Muscle of arm (tissue), 14 donors: Measurements from ENCODE around the gene ATP4A. TPM values are rescaled to one million over a fixed set of nuclear protein-coding genes. Genes with fewer than 3 reads are reported as not detected.
"Not testable (repeated sequence)": the region's sequence is repeated elsewhere in the genome, so short reads cannot be mapped to it uniquely, and the experiment has no call there.

Experiments
- DNase-seq: peaks from one replicate; pipeline ENCODE4 v3.0.0-alpha.2; 2013
- long read RNA-seq, 11 donors: transcript quantifications; one replicate each; lab custom pipeline, GENCODE V29; 2026
- polyA plus RNA-seq, 12 donors: library from polyadenylated mRNA; unstranded; fragments of 120-200 nt; gene quantifications; one replicate each; pipeline ENCODE4 v1.2.1, GENCODE V29; 2013; ENCODE audit not compliant: insufficient read length in 12 of 12

ATP4A gene
- polyA plus RNA-seq = under 1 TPM in 2 of 12 donors, not detected in 10; 0.21 to 0.26 TPM
- long read RNA-seq, donor 1 = 0 reads
- long read RNA-seq, donor 2 = 0 reads
- long read RNA-seq, donor 3 = 0 reads
- long read RNA-seq, donor 4 = 0 reads
- long read RNA-seq, donor 5 = 0 reads
- long read RNA-seq, donor 6 = 0 reads
- long read RNA-seq, donor 7 = 0 reads
- long read RNA-seq, donor 8 = 0 reads
- long read RNA-seq, donor 9 = 0 reads
- long read RNA-seq, donor 10 = 0 reads
- long read RNA-seq, donor 11 = 0 reads

GRCh38 chr19:35563207-35563829 lies at the start of gene ATP4A:
ATP4A (minus strand) TSS chr19:35563658; CDS start chr19:35563629, 29 bp downstream.
- no peak for DNase-seq

GRCh38 chr19:35612559-35613321 lies 49.3 kb upstream of the ATP4A start, which contains the start of gene HAUS5:
HAUS5 (plus strand) TSS chr19:35612735; CDS start chr19:35612795, 60 bp downstream.
- peak; percentile 96 for DNase-seq

- DNase-seq = no peak
Measured at GRCh38 chr19:35612224-35612558, 48.7 kb upstream of the ATP4A start.

DNA sequence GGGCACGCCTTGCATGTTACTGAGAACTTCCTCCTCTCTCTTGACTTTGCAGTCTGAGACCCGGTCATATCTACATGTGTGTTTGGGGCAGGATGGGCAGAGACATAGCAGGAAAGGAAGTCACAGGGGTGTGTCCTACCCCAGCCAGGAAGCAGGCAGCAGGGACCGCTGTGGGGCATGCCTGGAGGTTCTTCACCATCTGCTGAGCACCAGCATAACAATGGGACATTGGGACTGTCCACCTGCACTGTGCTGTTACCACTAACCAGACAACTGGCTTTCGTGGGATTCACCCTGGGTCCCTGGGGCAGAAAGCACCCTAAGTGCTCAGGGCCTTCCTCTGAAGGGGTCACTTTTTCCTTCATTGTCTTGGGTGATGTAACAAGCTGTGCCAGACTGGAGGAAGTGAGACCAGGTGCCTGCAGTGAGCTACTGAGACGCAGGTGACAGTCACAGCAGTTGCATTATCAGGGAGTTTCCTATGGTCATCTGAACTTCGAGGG lies 46.4 kb upstream of the ATP4A start:
- DNase-seq = no peak

GRCh38 chr19:35608251-35608650 lies 44.8 kb upstream of the ATP4A start:
- no peak for DNase-seq

DNA sequence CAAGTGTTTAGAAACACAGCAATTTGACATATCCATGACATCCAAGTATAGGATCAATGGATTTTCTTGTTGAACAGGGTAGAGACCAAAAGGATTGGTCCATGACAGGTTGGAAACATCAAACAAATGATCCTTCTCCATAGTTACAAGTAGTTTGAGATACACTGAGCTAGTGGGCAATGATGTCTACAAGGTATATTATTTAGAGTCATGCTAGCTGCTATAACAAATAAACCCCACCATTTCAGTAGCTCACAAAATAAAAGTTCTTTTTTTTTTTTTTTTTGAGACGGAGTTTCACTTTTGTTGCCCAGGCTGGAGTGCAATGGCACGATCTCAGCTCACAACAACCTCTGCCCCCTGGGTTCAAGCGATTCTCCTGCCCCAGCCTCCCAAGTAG lies 44.2 kb upstream of the ATP4A start:
- DNase-seq = no peak

DNA sequence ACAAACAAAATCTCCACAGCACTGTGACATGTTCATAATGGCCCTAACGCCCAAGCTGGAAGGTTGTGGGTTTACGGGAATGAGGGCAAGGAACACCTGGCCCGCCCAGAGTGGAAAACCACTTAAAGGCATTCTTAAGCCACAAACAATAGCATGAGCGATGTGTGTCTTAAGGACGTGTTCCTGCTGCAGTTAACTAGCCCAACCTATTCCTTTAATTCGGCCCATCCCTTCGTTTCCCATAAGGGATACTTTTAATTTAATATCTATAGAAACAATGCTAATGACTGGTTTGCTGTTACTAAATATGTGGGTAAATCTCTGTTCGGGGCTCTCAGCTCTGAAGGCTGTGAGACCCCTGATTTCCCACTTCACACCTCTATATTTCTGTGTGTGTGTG lies 43.7 kb upstream of the ATP4A start:
- DNase-seq = not testable (repeated sequence)

GRCh38 chr19:35604436-35604835 lies 41.0 kb upstream of the ATP4A start:
- not testable (repeated sequence) for DNase-seq

GRCh38 chr19:35601971-35602370 lies 38.5 kb upstream of the ATP4A start:
- DNase-seq = no peak

DNA sequence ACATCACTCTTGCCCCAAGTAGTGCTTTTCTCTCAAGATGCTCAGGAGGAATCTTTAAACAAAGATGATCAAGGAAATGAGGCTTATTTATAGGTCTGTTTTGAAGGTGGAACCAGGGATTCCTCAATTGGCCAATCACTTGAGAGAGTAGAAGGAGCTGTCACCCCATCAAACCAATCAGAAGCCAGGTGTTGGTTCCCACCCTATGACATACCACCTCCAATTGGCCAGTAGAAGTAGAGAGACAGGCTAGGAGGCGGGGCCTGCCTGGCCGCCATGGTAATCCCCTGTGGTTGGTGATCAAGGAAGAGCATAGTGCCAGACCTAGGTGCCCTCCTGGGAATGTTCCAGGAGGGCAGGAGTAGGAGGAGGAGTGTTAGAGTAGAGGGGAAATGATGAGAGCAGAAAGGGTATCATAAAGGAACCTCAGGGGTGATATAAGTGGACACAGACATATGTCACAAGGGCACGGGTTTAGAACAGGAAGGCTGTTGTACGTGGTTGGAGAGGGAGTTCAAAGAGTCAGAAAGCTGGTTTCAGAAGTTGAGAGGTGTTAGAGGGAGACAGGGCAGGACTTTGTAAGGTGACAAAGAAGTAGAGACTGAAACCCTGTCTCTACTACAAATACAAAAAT lies 33.0 kb upstream of the ATP4A start:
- DNase-seq = no peak

GRCh38 chr19:35595928-35596327 lies 32.5 kb upstream of the ATP4A start:
- DNase-seq = no peak

DNA sequence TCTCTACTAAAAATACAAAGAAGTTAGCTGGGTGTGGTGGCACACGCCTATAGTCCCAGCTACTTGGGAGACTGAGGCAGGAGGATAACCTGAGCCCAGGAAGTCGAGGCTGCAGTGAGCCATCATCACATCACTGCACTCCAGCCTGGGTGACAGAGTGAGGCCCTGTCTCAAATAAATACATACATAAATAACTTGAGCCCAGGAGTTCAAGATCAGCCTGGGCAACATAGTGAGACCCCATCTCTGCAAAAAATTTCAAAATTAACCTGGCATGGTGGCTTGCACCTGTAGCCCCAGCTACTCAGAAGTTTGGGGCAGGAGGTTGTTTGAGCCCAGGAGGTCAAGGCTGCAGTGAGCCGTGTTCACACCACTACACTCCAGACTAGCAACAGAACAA lies 31.6 kb upstream of the ATP4A start:
- DNase-seq = not testable (repeated sequence)

GRCh38 chr19:35592226-35592625 lies 28.8 kb upstream of the ATP4A start:
- DNase-seq = peak; percentile 13

GRCh38 chr19:35590875-35591274 lies 27.4 kb upstream of the ATP4A start:
- DNase-seq = no peak

DNA sequence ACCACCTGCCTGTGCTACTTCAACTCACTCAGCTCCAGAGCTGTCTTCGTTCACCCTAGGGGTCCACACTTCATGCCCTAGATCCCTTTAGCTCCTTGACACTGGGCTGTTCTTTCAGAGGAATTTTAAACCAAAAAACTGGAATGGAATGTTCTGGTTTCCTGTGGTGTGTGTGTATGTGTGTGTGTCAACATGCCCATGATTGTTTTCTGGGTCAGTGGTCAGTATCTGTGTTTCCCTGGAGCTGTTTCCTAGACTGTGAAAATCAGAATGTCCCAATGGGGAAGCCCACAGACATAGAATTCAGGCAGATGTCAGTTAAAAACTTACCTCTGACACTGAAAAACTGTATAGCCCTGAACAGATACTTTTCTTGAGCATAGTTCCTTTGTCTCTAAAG lies 23.9 kb upstream of the ATP4A start:
- DNase-seq = no peak

GRCh38 chr19:35585848-35586247 lies 22.4 kb upstream of the ATP4A start, which contains the start of gene PMIS2:
PMIS2 (plus strand) TSS chr19:35586173; CDS start chr19:35586260, 87 bp downstream.
- DNase-seq = no peak

DNA sequence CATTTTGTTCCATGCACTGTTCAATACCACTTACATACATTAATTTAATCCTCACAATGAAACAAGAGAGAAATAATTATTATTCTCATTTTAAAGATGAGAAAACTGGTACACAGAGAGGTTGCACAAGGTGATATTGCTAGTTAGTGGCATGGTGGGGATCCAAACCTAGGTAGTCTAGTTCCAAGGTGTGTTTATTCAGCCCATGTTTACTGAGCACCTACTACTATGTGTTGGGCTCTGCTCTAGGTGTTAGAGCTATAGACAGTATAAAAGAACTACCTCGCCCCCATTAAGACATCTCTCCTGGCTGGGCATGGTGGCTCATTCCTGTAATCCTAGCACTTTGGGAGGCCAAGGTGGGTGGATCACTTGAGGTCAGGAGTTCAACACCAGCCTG lies 19.3 kb upstream of the ATP4A start:
- no peak for DNase-seq

- no peak for DNase-seq
Measured at GRCh38 chr19:35578707-35579106, 15.2 kb upstream of the ATP4A start.

DNA sequence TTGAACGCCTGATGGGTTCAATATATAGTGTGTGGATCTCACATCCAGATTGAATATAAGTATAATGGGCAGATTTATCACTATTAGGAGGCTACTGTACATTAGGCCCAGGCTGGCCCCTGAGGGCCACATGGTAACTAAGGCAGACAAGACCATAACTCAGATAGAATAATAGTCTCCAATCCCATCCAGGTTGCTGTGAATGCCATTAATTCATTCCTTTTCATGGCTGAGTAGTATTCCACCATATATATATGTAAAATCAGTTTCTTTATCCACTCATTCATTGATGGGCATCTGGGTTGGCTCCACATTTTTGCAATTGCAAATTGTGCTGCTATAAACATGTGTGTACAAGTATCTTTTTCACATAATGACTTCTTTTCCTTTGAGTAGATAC lies 14.5 kb upstream of the ATP4A start:
- DNase-seq = no peak

- no peak for DNase-seq
Measured at GRCh38 chr19:35571406-35571965, 8.0 kb upstream of the ATP4A start.

DNA sequence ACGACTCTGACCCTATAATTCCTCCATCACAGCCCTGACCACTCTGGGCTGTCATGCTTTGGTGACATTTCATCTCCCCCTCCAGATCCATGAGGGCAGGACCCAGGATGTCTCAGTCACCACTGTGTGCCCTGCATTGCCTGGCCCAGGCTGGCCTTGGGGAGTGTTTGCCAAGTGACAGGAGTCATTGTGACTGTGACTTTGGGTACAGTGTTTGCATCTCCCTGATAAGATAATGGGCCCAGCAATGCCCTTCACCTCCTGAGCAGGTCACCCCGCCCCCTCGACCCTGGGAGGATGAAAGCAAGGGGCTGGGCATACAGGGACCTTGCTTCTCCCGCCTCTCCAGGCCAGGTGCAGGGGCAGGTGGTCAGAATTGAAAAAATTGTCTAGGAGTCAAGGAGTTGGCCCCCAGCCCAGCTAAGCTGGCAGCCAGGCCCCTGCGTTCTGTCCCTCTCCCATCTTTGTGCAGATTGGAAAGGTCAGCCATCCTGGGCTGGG lies 5.9 kb upstream of the ATP4A start:
- no peak for DNase-seq

DNA sequence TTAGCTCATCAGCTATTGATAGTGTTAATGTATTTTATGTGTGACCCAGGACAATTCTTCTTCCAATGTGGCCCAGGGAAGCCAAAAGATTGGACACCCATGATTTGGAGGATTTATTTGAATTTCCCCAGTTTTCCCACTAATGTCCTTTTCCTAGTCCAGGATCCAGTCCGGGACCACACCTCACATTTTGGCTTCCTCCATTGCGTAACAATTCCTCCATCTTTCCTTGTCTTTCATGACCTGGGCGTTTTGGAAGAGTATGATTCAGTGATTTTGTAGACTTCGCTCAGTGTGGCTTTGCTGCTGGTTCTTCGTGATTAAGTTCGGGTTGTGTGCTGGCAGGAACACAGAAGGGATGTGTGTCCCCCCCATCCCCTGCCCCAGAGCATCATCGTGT lies 3.3 kb upstream of the ATP4A start:
- DNase-seq = no peak
